Measurements from ENCODE around the gene CAPN1.
A peak's percentile ranks its signal among the peaks of the same experiment; 100 is the strongest.
"Not testable (repeated sequence)": the region's sequence is repeated elsewhere in the genome, so short reads cannot be mapped to it uniquely, and the experiment has no call there.

The CAPN1 gene

DNA sequence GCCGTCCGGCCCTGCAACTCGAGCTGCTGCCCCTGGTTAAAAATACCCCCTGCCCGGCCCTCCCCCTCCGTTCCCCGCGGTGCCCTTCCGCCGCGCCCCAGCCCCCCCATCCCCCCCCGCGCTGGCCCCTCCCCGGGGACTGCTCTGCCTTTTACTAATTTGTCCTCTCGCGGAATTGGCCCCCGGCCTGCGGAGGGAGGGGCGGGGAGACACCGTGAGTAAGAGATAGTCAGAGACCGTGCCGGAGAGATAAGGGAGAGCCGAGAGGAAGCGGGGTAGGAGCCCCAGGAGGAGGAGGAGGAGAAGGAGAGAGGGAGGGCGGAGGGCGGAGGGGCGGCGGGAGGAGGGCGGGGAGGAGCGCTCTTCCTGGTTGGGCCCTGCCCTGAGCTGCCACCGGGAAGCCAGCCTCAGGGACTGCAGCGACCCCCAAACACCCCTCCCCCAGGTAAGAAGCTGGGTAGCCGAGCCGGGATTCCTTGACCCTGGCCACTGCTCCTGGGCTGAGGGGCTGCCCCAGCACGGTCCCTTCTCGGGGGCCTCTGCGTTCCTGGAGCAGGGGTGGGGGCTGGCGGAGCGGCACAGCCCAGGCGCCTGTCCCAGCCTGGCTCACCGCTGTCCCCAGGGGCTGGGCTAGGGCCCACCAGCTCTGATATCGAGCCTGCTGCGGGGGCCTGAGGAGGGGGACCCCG is at the start of gene CAPN1:
CAPN1 (plus strand) TSS at position 360 of the 689 bp plus-strand sequence. CDS start 774 bp downstream, outside the sequence.
- DNase-seq = peak; percentile 30

DNA sequence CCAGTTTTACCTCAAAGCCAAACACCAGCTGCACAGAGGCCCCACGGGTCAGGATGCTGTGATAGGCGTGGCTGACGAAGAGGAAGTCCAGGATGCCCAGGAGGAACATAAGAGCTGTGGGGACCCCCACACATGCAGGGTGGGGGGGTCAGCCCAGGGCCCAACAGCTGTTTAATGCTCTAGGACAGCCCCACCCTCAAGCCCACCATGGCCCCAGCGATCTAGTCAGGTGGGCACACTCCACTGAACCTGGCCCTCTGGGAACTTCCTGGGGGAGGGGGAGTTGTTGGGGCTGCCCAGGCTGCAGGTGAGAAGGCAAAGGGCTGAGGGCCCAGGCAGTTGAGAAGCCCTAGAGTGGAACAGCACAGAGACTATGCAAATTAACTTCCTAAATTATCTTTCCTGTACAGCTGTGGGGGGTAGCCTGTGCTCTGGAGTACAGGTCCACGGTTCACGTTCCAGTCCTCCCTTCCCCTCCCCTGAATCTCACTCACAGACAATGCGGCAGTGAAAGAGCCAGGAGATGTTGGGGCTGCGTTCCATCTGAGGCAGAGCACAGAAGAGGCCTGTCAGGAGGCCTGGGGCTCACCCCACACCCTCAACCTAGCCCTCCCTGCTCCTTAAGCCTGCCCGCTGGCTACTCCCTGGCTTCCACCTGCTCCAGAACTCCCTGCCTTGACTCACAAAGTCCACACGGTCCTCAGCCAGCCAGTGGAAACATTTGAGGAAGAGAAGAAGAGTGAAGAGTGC is 49.3 kb upstream of the CAPN1 start:
- no peak for DNase-seq

DNA sequence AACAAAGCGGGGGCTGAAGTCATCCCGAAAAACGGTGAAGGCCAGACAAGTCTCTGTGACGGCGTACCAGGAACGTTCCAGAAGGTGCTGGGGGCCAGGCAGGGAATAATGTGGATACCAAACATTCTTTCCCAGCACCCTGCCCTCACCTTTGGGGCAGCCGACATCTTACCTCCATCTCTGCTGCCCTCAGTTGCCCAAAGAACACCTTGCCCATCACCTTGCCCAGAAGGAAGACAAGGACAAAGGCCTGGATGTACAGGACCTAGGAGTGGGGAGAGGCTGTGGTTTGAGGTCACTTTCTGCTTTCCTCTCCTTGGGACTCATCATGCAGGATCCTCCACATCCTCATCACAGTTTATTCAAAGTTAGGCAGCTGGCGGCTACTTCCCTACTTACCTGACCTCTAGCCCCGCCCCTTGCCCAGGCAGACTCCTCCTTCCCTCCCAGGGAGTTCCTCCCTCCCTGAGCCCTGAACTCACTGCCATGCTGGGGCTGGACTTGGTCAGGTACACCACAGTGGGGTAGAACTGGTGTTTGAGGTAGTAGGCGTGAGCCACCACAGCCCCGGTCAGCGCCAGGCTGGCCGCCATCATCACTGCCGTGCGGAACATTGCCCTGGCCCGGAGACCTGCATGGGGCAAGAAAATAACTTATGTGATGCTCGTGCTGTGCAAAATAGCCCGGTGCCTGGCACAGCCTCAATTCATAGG is 48.6 kb upstream of the CAPN1 start:
- DNase-seq = no peak

DNA sequence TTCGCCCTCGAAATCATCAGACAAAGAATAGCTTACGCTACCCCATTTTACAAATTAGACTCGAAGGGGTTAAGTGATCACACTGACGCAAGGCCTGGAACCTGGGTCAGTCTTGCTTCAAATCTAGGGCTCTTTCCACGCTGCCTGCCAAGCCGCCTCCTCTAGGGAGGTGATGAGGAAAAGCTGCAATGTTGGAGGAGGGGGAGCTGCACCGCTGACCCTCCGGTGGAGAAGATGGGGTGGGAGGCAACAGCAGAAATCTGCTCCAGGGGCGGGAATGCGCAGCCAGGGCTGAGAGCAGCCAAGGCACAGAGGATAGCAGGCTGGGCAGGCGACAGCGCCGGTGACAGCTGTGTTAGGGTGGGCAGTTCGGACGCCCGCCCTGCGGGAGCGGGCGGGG is 48.0 kb upstream of the CAPN1 start:
- no peak for DNase-seq

DNA sequence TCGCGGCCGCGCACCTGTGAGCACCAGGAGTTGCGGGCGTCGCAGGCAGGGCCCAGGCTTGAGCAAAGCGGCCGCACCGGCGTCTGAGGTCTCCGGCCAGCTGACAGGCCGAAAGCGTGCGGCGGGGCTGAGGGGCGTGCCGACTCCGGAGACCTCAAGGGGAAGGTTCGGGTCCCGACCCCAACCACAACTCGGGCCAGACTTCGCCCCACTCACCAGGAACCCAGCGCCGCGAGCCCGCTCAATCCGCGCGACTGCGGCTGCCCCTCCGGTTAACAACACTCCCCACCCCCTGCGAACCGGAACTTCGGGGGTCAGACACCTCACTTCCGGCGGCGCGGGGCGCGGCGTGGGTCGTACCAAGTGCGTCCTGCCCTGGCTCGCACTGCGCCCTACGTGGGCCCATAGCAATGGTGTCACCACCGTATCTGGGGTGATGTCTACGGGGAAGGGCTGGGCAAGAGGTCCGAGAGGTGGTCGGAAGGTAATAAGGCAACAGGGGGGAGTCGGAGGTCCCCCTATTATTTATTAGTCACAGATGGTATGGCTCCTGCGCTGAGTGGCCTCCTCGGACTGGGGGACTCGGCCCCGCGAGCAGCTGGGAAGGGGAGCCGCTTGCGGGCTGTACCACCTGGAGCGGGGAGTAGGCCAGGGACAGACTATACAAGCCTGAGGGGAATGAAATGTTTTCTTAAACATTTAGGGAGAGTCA is 47.3 kb upstream of the CAPN1 start, which contains the start of gene SYVN1:
SYVN1 (minus strand) TSS at position 280 of the 712 bp plus-strand sequence. CDS start 918 bp downstream, outside the sequence.
- DNase-seq = peak; percentile 84

DNA sequence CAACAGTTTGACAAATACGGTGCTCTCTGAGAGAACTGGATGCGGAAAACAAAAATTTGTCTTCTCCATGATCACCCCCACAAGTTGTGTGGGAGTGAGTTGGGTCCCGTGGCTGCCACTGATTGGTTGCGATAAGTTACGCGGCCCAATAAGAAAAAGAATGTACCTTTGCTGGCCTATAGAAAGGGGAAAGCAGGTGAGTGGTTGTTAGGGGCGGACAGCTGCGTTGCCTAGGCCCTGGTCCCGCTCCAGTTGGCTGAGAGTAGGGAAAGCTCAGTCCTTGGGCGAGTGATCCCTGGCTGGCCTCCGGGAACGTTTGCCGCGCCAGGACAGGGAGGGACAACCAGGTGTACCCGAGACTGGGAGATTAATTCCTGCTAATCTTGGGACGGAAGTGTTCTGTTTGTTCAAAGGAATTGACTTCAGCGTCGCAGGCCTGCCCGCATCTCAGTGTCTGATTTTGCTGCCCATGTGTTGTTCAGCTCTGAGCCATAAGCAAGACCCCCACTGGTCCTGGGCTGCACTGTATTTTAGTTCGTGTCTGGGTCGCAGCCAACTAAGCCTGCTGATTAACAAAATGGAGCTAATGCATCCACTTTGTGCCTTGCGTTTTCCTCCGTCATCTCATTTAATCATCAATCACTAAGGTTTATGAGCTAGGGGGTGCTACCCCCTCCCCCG is 46.6 kb upstream of the CAPN1 start:
- peak; percentile 83 for DNase-seq

DNA sequence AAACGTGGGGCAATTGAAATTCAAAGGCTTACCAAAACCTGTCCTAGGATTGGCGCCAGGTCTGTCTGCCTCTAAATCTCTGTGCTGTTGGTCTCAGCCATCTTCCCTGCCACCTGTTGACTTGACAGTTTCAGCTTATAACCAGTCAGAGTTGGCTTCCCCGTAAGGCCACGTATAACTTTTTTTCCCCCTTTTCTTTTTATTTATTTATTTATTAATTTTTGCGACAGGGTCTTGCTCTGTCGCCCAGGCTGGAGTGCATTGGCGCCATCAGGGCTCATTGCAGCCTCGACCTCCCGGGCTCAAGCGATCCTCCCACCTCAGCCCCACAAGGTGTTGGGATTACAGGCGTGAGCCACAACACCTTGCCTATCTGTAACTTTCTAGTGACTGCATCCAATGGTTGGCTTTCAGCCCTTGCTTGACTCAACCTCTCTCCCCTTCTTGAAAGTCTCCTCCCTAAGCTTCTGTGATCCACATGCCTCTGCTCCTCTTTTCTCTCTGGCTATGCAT is 46.0 kb upstream of the CAPN1 start:
- DNase-seq = no peak

DNA sequence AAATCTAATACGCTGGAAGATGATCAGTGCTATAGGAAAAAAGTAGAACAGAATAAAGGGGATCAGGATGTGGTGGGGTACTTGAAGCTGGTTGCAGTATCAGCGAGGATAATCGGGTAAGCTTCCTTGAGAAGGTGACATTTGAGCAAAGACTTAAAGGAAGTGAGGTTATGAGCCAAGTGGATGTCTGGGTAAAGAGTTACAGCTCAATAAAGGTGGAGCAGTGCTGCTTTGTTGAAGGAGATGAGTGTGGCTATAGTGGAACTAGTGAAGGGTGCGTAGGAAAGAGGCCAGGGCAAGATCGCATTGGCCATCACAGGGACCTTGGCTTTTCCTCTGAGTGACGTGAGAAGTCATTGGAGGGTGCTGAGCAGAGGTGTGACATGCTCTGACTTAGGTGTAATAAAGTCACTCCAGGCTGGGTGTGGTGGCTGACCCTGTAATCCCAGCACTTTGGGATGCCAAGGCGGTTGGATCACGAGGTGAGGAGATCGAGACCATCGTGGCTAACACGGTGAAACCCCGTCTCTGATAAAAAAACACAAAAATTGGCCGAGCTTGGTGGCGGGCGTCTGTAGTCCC is 45.1 kb upstream of the CAPN1 start:
- DNase-seq = no peak

DNA sequence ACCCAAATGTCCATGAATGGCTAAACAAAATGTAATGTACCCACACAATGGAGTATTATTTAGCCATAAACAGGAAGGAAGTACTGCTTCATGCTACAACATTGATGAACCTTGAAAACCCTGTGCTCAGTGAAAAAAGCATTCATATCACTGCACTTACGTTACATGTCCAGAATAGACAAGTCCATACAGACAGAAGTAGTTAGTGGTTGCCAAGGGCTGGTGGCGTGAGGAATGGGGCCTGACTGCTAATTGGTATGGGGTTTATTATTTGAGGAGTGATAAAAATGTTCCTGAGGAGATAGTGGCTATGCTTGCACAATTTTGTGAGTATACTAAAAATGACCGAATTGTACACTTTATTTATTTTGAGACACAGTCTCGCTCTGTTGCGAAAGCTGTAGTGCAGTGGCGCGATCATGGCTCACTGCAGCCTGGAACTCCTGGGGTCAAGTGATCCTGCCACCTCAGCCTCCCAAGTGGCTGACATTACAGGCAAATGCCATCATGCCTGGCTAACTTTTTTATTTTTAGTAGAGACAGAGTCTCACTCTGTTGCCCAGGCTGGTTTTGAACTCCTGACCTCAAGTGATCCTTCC is 39.7 kb upstream of the CAPN1 start:
- no peak for DNase-seq

DNA sequence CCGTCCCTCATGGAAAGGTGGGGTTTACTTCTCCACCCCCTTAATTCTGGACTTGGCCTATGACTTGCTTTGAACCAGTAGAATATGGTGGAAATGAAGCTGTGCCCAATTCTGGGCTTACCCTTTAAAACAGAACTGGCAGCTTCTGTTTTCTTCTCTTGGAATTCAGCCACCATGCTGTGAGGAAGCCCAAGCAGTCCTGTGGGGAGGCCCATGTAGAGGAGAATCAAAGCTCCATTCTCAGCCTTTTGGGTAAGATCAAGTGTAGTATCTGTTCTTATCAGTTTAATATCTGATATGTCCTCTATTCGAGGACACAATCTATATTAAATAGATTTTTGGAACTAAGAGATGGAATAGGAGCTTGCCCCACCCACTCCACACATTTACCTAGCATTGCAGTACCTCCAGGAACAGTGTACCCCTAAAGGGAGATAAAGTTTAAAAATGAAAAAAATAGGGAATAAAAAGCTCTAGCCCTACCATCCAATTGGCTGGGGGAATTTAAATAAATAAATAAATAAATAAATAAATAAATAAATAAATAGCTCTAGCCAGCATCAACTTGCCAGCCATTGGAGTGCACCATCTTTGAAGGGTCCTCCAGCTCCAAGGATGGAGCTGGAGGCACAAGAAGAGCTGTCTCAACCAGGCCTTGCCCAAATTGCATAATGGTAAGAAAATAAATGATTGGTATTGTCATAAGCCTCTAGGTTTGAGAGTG is 34.2 kb upstream of the CAPN1 start:
- DNase-seq = no peak

DNA sequence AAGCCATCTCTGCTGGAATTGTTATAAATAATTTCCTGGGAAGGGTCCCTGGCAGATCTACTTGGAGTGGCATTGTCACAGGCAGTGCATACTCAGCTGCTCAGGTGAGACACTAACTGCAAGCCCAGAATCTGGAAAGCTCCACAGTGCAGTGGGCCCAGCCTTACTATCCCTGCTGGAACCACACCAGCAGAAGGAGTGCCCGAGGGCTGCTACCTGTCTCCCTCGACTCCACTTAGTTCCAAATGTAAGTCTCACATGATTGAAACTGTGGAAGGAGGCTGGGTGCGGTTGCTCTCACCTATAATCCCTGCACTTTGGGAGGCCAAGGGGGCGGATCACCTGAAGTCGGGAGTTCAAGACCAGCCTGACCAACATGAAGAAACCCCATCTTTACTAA is 33.1 kb upstream of the CAPN1 start:
- no peak for DNase-seq

DNA sequence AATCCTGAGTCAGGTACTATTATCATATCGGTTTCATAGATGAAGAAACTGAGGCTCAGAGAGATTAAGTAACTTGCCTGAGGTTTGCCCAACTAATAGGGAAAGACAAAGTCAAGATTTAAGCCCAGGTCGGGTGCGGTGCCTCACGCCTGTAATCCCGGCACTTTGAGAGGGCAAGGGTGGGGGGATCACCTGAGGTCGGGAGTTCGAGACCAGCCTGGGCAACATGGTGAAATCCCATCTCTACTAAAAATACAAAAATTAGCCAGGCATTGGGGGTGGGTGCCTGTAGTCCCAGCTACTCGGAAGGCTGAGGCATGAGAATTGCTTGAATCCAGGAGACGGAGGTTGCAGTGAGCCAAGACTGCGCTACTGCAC is 31.6 kb upstream of the CAPN1 start:
- not testable (repeated sequence) for DNase-seq

DNA sequence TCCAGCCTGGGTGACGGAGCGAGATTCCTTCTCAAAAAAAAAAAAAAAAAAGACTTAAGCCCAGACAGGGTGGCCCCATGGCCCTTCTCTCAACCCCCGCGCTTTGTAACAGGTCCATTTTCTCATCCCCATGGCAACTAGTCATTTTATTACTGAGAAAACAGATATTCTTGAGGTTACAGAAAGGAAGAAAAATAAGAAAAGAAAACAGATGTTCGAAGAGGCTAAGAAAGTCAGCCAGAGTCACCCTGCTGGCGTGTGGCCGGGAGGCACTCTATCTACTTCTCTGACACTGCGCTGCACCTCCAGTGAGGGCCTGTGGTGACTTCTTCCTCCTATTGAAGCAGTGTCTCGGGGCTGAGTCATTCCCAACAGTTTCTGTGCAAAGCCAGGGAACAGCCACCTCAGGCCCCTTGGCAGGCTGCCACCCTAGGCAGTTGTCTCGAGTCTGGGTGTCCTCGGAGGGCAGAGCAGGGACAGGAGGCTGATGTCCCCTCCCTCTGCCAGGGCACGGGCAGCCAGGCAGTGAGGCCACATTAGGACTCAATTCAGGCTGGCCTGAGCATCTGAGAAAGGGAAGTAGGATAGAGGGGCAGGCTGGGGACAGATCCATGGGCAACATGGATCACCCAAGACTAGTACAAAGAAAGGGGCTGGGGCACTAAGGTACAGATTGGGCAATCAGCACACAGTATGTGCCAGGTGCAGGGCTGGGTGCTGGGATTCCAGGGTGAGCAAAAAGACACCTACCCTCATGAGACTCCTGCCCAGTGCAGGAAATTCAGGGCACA is 31.0 kb upstream of the CAPN1 start:
- no peak for DNase-seq

DNA sequence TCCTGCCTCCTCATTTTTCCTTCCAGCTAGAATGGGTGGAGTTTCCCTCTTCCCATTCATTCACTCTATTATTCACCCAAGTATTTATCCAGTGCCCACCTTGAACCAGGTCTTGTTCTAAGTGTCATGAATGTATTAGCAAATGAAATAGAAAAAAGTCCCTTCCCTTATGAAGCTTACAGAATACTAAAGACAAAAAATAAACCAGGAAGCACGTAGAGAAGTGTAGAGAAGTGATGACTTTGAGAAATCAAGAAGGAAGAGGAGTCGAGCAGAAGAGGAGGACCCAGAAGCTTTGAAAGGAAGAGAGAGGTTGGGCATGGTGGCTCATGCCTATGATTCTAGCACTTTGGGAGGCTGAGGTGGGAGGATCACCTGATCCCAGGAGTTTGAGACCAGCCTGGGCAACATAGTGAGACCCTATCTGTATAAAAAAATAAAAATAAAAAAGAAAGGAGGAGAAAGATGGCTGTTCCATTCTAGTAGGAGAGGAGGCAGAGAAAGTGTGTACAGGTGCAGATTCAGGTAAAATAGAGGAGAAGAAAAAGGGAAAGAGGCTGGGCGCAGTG is 30.3 kb upstream of the CAPN1 start:
- DNase-seq = no peak

DNA sequence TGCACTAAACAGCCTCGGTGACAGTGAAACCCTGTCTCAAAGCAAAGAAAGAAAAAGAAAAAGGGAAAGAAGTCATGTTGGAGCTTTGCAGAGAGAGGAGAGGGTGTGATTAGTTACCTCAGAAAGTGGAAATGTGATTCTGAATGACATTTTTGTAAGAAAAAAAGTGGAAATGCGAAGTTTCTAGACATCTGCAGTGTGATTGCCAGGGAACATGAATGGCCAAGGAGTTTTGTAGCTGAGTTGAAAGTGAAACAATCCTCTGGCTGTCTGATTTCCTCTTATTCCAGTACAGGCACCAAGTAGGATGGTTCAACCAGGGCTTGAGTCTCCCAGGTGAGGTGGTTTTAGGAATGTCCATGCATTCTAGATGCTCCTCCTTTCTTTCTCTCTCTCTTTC is 29.6 kb upstream of the CAPN1 start:
- DNase-seq = no peak

DNA sequence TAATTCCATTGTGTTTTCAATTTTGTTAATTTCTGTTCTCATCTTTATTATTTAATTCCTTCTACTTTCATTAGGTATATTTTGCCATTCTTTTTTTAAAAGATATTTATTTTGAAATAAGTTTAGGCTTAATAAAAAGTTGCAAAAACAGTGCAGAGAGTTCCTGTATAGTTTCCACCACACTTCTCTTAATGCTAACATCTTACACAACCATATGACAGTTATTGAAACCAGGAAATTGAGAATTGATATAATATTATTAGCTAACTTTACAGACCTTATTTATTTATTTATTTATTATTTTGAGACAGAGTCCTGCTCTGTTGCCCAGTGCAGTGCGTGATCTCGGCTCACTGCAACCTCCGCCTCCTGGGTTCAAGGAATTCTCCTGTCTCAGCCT is 25.5 kb upstream of the CAPN1 start:
- DNase-seq = no peak

DNA sequence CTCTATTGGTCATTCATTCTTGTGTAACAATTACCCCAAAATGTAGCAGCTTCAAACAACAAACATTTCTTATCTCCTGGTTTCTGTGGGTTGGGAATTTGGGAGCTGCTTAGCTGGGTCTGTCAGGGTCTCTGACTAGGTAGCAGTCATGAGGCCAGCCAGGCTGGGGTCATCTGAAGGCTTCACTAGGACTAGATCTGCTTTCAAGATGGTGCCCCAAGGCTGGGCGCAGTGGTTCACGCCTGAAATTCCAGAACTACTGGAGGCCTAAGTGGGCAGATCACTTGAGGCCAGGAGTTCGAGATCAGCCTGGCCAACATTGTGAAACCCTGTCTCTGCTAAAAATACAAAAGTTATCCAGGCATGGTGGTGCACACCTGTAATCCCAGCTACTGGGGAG is 24.8 kb upstream of the CAPN1 start:
- DNase-seq = no peak

DNA sequence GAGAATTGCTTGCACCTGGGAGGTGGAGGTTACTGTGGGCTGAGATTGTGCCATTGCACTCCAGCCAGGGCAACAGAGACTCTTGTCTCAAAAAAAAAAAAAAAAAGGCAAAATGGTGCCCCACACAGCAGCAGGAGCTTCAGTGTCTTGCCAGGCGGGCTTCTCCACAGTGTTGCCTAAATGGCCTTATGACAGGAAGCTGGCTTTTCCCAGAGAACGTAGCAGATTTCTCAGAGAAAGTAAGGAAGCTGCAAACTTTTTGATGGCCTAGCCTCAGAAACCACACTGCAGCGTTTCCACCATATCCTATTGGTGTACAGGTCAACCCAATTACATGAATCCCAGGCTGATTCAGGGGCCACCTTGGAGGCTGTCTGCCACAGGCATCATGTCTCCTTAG is 24.4 kb upstream of the CAPN1 start:
- DNase-seq = no peak

DNA sequence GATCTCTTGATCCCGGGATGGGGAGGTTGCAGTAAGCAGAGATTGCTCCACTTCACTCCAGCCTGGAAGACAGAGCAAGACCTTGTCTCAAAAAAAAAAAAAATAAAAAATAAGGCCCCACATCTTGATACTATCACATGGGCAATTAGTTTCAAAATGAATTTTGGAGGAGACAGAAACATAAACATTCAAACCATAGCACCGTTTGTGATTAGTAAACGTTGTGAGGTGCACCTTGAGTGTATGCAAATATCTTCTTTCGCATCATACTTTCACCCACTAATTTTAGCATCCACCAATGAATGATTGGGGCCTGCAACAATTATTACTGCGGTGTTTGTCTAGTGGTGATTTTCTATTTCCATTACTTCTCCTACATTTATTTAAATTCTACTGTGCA is 22.7 kb upstream of the CAPN1 start:
- no peak for DNase-seq

DNA sequence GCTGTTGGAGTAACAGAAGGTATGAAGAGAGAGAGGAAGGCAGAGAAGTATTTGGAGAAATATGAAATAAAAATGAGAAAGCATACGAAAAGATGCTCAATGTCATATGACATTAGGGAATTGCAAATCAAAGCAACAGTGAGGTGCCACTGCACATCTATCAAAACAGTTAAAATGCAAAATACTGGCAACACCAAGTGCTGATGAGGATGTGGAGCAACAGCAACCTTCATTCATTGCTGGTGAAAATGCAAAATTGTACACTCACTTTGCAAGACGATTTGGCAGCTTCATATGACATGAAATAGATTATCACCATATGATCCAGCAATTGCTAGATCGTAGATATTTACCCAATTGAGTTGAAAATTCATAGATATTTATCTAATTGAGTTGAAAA is 21.1 kb upstream of the CAPN1 start:
- DNase-seq = no peak

Data from NK-92 treated with Interleukin-12 subunit alpha and Interleukin-12 subunit beta, amount 100 ng/mL, for 24 hours (cell line).